IgD-negative memory B cell (primary cell): ENCODE data around the gene TRIM67. TPM values are rescaled to one million over a fixed set of nuclear protein-coding genes. Genes with fewer than 3 reads are reported as not detected.

ENCODE experiments used
- H3K27ac Mint-ChIP-seq, 3 donors: one replicate each; pipeline ENCODE4 v1.8.0; 2020 to 2022; ENCODE audit warnings: mild to moderate bottlenecking in 3 of 3, mixed read lengths in 3 of 3, moderate library complexity in 1 of 3
- H3K27me3 Mint-ChIP-seq: one replicate; pipeline ENCODE4 v1.8.0; 2021; ENCODE audit warnings: mixed read lengths
- H3K36me3 Mint-ChIP-seq: one replicate; pipeline ENCODE4 v1.8.0; 2020; ENCODE audit warnings: mild to moderate bottlenecking, mixed read lengths
- H3K4me1 Mint-ChIP-seq, 3 donors: one replicate each; pipeline ENCODE4 v1.8.0; 2020 to 2022; ENCODE audit warnings: mixed read lengths in 3 of 3, mild to moderate bottlenecking in 1 of 3
- H3K4me3 Mint-ChIP-seq, 4 donors: one replicate each; pipeline ENCODE4 v1.8.0; 2020 to 2022; ENCODE audit warnings: mild to moderate bottlenecking in 4 of 4, mixed read lengths in 4 of 4, moderate library complexity in 3 of 4
- H3K9me3 Mint-ChIP-seq, 3 donors: one replicate each; pipeline ENCODE4 v1.8.0; 2020 to 2021; ENCODE audit warnings: mixed read lengths in 3 of 3, mild to moderate bottlenecking in 1 of 3
- polyA plus RNA-seq: library from polyadenylated mRNA; unstranded; fragments of 300-500 nt; fragmentation: Illumina TruSeq; gene quantifications from one replicate; pipeline ENCODE4 v1.2.3, GENCODE V29; 2021

TRIM67 gene
- polyA plus RNA-seq, 1 donor from 2014 or later: not detected

DNA sequence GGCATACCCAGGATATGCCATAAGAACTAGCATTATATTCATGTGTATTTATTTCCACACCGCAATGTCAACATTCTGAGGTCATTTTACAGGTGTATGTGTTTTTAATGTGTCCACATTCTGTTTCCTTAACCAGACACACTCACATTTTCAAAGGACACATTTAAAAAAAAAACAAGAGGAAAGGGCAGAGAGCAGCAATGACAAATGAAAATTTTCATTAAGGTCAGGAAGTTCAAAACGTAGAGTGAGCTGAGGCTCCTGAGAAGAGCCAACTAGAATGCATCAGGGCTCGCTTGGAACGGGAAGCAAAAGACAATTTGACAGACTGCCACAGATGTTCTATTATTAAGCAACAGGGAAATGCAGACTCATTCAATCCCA lies 74.3 kb downstream of the TRIM67 start:
- no peaks in the 10 kb centered on the region for H3K27me3 Mint-ChIP-seq
- peaks cover 28 to 46% (median 42%) of the 10 kb centered on the region in 3 donors for H3K4me1 Mint-ChIP-seq
- no peaks in the 10 kb centered on the region for H3K9me3 Mint-ChIP-seq
- peaks cover 9% of the 10 kb centered on the region for H3K36me3 Mint-ChIP-seq
- H3K4me3 Mint-ChIP-seq: peak overlapping the region in 1 of 4 donors; percentile 49
- no peak overlapping the region for H3K27ac Mint-ChIP-seq

DNA sequence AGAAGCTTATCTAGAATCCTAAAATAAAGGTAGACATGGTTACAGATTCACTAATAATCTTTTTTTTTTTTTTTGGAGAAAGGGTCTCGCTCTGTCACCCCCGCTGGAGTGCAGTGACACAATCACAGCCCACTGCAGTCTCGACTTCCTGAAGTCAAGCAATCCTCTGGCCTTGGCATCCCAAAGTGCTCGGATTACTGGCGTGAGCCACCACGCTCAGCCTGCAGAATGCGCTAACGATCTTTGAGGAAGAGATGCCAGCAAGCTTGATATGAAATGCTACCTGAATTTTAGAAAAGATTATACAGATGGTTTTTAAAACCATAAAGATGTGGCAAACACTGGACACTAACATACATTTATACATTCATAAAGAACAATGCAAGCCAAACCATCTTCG lies 75.1 kb downstream of the TRIM67 start:
- Mint-ChIP-seq H3K4me3 (peak overlapping the region in 2 of 4 donors; percentile 37 to 74), H3K27me3 (no peaks in the 10 kb centered on the region), H3K36me3 (peaks cover 9% of the 10 kb centered on the region), H3K27ac (no peak overlapping the region), H3K9me3 (no peaks in the 10 kb centered on the region), H3K4me1 (peaks cover 30 to 52% (median 44%) of the 10 kb centered on the region in 3 donors)

DNA sequence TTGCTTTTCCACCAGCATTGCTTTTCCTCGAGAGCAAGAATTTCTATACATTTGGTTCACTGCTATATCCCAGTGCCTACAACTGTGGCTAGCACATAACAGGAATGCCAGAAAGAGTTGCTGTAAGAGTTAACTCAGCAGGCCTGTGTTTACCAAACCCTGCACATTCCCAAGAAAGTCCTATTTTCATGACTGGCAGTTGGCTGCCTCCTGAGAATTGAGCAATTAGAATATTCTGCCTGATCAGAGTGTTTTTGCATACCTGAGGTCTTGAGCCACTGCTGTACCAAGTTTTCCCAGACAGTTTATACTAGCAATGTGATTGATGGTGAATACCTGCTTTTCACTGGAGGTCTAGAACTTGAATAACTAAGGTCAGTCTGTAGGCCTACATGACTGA lies 76.4 kb downstream of the TRIM67 start:
- Mint-ChIP-seq H3K9me3 (no peaks in the 10 kb centered on the region), H3K27me3 (no peaks in the 10 kb centered on the region), H3K27ac (peak overlapping the region in 1 of 3 donors; percentile 93), H3K4me3 (peak overlapping the region in 3 of 4 donors; percentile 13 to 99 (median 79)), H3K36me3 (peaks cover 9% of the 10 kb centered on the region), H3K4me1 (peaks cover 26 to 53% (median 44%) of the 10 kb centered on the region in 3 donors)

DNA sequence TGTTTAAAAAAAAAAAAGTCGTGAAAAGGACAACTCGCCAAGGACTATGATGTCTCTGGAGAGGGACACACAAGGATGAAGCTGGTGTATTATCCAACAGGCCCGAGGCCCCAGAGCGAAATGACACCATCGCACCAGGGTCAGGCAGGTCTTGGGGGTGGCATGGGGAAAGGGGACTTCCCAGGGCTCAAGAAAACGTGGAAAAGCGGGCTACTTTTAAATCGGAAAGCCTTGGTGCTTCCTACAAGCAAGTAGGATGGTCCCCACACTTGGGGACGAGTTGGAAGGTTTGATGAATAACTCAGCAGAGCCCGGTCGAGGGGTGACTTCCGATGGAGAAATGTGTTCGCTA lies 78.6 kb downstream of the TRIM67 start:
- Mint-ChIP-seq H3K27ac (peak overlapping the region; percentile 93 to 99 (median 98)), H3K4me3 (peak overlapping the region; percentile 94 to 99 (median 96)), H3K27me3 (no peaks in the 10 kb centered on the region), H3K9me3 (no peaks in the 10 kb centered on the region), H3K4me1 (peaks cover 33 to 57% (median 44%) of the 10 kb centered on the region in 3 donors), H3K36me3 (peaks cover 5% of the 10 kb centered on the region)

DNA sequence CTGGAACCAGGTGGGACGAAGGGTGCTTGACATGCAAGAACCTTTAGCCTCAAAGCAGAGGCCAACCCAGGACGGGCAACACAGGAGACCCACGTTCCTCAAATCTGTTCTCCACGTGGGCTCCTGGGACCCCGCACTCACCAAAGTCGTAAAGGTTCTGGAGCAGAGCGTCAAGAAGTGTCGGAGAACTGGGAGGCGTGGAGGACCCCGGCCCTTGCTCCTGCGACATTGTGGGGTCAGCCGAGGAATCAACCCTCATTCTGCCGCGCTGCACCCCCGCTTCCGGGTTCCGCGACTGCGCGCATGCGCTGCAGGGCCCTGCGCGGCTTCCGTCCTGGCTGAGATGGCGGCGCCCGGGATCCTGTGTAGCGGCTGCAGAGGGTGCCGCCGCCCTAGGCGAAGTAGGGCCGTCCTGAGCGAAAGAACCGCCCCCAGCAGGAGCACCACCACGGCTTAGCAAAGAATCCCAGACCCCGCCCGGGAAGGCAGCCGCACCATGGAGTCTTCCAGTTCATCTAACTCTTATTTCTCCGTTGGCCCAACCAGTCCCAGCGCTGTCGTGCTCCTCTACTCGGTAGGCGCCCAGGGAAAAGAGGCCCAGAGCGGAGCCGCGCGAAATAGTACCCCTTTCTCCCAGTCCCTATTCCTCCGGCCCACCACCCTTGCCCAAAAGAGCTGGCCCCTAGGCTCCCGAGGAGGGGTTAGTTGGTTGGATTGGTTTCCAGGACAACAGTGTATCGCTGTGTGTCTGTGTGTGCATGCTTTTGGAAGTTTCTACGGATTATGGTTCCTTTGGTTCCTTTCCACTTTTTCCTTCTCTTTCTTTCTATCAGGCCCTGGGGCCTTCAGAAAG lies 79.3 kb downstream of the TRIM67 start, which contains the start of gene GNPAT:
GNPAT (plus strand) TSS at position 330 of the 853 bp plus-strand sequence; CDS start at position 497, 167 bp downstream.
- Mint-ChIP-seq H3K27me3 (no peaks in the 10 kb centered on the region), H3K36me3 (peaks cover 7% of the 10 kb centered on the region), H3K4me3 (peak within 1 kb of the TSS; percentile 94 to 99 (median 96)), H3K9me3 (no peaks in the 10 kb centered on the region), H3K27ac (peak within 1 kb of the TSS; percentile 93 to 99 (median 98)), H3K4me1 (peaks cover 33 to 57% (median 44%) of the 10 kb centered on the region in 3 donors)

DNA sequence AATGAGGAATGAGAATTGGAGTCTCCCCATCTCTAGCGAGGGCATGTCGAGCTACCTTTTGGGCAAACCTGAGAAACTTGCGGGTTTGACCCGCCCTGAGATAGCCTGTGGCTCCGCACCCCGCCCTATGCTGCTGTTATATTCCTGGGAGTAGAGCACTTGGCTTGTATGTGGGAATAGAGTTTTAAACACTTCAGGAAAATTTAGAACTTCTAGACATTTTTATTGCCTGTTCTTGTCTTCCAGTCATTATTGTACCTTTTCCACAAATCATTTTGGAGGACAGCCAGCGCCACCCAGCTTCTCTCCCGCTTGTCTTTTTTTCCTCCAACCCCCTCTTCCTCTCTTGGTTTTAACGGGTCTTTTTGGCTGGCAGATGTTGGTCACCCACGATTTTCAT lies 79.9 kb downstream of the TRIM67 start:
- H3K27me3 Mint-ChIP-seq: no peaks in the 10 kb centered on the region
- H3K4me1 Mint-ChIP-seq: peaks cover 30 to 58% (median 41%) of the 10 kb centered on the region in 3 donors
- H3K9me3 Mint-ChIP-seq: no peaks in the 10 kb centered on the region
- H3K36me3 Mint-ChIP-seq: peaks cover 7% of the 10 kb centered on the region
- H3K4me3 Mint-ChIP-seq: peak overlapping the region; percentile 94 to 99 (median 96)
- H3K27ac Mint-ChIP-seq: peak overlapping the region; percentile 93 to 99 (median 98)

DNA sequence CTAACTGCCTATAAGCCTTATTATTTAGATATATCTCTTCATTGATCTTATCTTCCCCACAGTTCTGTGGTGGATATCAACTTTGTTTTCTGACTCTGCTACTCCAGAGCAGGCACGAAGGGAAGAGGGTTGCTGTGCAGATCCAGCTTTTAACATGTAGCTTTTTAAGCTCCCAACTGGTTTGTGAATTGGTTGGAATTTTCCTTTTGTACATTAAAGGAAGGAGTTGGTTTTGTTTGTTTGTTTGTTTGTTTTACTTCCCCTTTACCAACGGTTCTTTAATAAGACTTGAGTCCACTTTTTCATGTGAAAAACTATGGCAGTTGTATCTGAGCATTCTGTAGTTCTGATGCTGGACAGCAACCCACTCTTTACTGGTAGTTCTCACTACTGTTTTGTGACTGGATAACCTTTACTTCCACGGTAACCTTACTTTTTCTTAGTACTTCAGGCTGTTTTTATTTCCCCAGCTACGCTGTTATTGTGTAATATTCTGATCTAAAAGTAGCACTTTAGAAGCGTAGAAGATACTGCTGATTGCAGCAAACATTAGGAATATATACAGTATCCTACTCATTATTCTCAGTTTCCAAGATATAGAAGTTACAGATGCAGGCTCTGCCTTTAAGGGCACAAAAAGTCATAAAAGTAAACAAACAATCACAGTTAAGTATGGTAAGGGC lies 80.8 kb downstream of the TRIM67 start:
- Mint-ChIP-seq H3K27ac (peak overlapping the region in 1 of 3 donors; percentile 93), H3K36me3 (peaks cover 4% of the 10 kb centered on the region), H3K9me3 (no peaks in the 10 kb centered on the region), H3K27me3 (no peaks in the 10 kb centered on the region), H3K4me1 (peaks cover 26 to 52% (median 41%) of the 10 kb centered on the region in 3 donors), H3K4me3 (peak overlapping the region; percentile 82 to 99 (median 94))

DNA sequence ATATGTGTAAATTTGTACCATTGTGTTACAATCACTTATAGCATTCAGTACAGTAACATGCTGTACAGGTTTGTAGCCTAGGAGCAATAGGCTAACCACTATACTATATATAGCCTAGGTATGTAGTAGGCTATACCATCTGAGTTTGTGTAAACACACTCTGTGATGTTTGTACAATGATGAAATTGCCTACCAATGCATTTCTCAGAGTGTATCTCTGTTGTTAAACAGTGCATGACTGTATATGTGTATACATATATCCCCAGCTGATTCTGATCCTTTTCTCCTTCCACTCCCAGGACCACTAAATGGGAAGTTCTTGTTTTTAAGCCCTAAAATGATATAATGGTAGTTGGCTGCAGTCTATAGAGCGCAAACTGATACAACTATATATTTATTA lies 86.9 kb downstream of the TRIM67 start:
- Mint-ChIP-seq H3K27ac (peak overlapping the region in 1 of 3 donors; percentile 4), H3K9me3 (no peaks in the 10 kb centered on the region), H3K36me3 (peaks cover 4% of the 10 kb centered on the region), H3K27me3 (no peaks in the 10 kb centered on the region), H3K4me3 (no peak overlapping the region), H3K4me1 (peaks cover 9 to 20% (median 16%) of the 10 kb centered on the region in 3 donors)

DNA sequence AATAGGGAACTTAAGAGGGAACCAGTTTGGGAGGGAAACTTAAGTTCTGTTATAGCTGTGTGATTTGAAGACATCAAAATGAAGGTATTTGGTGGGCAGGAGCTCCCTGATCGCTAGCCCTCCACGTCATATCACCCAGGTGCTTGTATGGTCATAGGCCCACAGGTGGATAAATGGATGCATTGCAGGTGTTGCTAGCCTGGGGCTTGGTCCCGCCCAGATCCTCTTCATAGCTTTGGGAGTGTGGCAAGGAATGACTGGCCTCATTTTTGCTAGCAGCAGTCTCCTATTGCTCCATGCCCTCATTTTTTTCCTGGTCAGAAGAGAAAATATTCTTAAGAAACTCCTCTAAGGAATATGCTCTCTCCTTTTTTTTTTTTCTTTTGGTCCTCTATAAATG lies 90.5 kb downstream of the TRIM67 start:
- peaks cover 2 to 8% (median 6%) of the 10 kb centered on the region in 3 donors for H3K4me1 Mint-ChIP-seq
- no peak overlapping the region for H3K4me3 Mint-ChIP-seq
- peaks cover 10% of the 10 kb centered on the region for H3K36me3 Mint-ChIP-seq
- H3K27ac Mint-ChIP-seq: peak overlapping the region in 2 of 3 donors; percentile 12 to 15
- no peaks in the 10 kb centered on the region for H3K27me3 Mint-ChIP-seq
- H3K9me3 Mint-ChIP-seq: no peaks in the 10 kb centered on the region

DNA sequence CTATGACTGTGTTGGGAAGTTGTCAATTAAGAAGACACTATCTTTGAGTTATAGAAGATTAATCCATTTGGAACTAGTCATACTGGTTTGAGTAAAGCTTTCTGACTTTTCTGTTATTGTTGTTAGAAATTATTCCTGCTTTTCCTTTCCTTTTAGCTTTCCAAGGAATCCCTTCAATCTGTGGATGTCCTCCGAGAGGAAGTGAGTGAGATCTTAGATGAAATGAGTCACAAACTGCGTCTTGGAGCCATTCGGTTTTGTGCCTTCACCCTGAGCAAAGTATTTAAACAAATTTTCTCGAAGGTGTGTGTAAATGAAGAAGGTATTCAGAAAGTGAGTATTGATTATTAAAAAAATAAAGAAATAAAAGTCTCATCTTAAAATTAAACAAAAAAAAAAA lies 98.5 kb downstream of the TRIM67 start:
- peaks cover 27% of the 10 kb centered on the region for H3K36me3 Mint-ChIP-seq
- H3K4me3 Mint-ChIP-seq: no peak overlapping the region
- no peaks in the 10 kb centered on the region for H3K27me3 Mint-ChIP-seq
- H3K4me1 Mint-ChIP-seq: no peaks in the 10 kb centered on the region
- peaks cover 0 to 3% (median 0%) of the 10 kb centered on the region in 3 donors for H3K9me3 Mint-ChIP-seq
- H3K27ac Mint-ChIP-seq: no peak overlapping the region

DNA sequence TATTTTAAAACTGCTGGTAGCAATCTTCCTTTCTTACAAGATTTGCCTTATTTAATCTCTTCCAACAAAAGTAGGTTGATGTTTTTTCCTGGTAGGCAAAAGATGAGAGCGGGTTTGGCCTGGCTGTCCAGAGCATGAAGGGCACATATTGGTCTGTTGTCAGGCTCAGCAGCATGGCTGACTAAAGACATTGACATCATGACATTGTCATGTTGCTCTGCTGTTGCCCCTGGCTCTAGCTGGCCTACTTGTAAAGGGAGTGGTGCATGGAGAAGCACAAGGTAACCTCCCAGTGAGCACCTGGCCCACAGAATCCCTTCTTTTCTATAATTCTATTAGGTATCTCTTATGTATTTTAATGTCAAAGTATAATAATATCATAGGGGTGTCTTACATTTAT lies 102.8 kb downstream of the TRIM67 start:
- no peaks in the 10 kb centered on the region for H3K4me1 Mint-ChIP-seq
- H3K36me3 Mint-ChIP-seq: peaks cover 25% of the 10 kb centered on the region
- H3K27me3 Mint-ChIP-seq: no peaks in the 10 kb centered on the region
- no peak overlapping the region for H3K4me3 Mint-ChIP-seq
- H3K9me3 Mint-ChIP-seq: no peaks in the 10 kb centered on the region
- peak overlapping the region in 1 of 3 donors; percentile 67 for H3K27ac Mint-ChIP-seq

DNA sequence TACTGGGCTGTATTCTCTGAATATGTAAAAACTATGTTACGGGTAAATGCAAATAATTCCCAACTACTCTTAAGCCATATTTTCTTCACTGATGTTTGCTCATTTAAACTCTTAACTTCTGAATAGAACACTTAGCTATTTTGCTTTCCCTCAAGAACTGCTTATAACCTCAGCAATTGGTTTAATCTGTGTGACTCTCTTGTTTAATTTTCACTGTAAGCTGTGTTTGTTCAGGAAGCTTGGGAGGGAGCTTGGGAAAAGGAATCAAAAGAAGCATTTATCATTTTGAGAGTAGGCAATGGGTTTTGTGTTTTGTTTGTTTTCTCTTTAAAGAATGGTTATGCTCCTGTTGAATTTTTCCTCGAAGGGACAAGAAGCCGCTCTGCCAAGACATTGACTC lies 103.5 kb downstream of the TRIM67 start:
- peaks cover 21% of the 10 kb centered on the region for H3K36me3 Mint-ChIP-seq
- H3K4me1 Mint-ChIP-seq: no peaks in the 10 kb centered on the region
- H3K27ac Mint-ChIP-seq: no peak overlapping the region
- H3K27me3 Mint-ChIP-seq: no peaks in the 10 kb centered on the region
- no peak overlapping the region for H3K4me3 Mint-ChIP-seq
- no peaks in the 10 kb centered on the region for H3K9me3 Mint-ChIP-seq

DNA sequence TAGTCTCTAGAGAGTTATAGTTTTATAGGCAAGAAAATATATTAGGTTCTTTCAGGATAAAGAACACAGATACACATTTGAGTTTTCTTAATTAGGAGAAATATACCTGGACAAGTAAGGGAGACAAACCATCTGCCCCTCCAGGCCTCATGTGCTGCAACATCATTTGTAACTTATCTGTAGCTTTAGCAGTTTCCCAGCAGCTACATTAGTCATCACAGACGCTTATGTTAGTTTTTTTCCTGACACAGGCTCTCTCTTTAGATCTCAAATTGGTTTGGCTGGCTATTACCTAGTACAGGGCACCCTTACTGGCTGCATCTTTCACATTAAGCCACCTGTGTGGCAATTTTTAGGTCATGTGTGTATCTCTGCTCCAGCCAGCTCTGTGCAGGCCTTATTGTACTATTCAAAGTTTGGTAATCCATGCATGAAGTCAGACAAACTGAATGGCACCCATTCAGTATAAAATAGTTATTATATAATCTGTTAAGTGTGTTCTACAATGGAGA lies 105.0 kb downstream of the TRIM67 start:
- Mint-ChIP-seq H3K9me3 (no peaks in the 10 kb centered on the region), H3K4me1 (no peaks in the 10 kb centered on the region), H3K27ac (no peak overlapping the region), H3K4me3 (no peak overlapping the region), H3K27me3 (no peaks in the 10 kb centered on the region), H3K36me3 (peaks cover 18% of the 10 kb centered on the region)
